HG03342 (cell line): Measurements from ENCODE around the gene P3H1.
"Not testable (repeated sequence)": the region's sequence is repeated elsewhere in the genome, so short reads cannot be mapped to it uniquely, and the experiment has no call there.

Source experiments
- ATAC-seq: cut with Tn5 transposase; IDR thresholded peaks from one replicate; pipeline ENCODE4 v1.9.1; 2021; ENCODE audit warnings: mild to moderate bottlenecking, moderate library complexity; ENCODE audit not compliant: unreplicated experiment

Gene P3H1

DNA sequence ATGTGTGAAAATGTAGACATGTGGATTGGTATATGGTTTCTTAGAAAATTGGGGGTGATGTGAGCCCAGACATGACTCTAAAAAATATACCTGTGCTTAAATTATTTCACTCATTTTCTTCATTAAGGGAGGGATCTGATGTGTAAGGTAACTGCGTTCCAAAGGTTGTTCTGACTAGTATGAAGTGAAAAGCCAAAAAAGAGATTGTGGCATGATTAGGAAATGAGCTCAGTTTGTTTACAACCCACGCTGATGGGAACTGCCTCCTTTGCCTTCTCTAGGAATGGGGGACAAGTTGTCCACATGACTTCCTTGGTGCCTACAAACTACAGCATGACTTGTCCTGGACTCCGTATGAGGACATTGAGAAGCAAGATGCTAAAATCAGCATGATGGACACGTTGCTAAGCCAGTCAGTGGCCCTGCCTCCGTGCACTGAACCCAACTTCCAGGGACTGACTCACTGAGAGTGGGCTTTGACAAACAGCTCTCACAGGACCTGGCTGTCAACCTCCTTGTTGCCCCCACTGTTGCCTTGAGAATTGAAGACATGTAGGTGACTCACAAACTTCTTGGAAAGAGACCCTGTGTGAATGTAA, 8.2 kb upstream of the P3H1 start:
- no peak for ATAC-seq

DNA sequence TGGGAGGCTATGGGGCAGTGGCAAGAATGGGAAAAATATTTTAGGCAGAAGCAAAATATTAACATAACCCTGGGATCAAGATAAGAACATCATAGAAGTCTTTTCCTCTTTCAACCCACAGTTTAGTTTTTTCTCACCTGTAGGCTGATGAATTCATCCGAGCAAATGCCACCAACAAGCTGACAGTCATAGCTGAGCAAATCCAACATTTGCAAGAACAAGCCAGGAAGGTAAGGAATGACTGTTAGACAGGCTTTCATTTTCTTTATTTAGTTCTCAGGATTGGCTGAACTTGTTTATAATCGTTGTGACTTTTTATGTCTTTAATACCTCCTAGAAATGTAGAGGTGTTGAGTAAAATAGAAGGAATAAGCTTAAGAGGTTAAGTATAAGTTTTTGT, 6.6 kb upstream of the P3H1 start:
- no peak for ATAC-seq

- ATAC-seq: no peak
Measured at GRCh38 chr1:42769811-42770210, 3.0 kb upstream of the P3H1 start.

DNA sequence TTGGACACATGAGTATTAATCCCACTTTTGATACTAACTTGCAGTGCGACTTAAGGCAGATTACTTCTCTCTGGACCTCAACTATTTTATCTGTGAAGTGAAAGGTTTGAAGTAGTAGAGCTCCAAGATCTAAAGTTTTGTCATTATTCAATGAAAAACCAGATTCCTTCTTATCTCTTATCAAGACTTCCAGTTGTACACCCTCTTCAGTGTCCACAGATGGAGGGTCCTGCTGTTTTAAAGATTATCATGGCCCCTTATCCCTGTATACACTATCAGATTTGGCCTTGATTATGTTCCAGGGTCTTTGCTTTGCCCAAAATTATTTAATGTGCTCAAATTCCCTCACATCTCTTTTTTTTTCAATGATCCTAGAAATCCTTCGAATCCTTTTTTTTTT, 1.3 kb upstream of the P3H1 start:
- no peak for ATAC-seq

GRCh38 chr1:42767510-42768000, 727 bp upstream of the P3H1 start:
- peak; percentile 14 for ATAC-seq

DNA sequence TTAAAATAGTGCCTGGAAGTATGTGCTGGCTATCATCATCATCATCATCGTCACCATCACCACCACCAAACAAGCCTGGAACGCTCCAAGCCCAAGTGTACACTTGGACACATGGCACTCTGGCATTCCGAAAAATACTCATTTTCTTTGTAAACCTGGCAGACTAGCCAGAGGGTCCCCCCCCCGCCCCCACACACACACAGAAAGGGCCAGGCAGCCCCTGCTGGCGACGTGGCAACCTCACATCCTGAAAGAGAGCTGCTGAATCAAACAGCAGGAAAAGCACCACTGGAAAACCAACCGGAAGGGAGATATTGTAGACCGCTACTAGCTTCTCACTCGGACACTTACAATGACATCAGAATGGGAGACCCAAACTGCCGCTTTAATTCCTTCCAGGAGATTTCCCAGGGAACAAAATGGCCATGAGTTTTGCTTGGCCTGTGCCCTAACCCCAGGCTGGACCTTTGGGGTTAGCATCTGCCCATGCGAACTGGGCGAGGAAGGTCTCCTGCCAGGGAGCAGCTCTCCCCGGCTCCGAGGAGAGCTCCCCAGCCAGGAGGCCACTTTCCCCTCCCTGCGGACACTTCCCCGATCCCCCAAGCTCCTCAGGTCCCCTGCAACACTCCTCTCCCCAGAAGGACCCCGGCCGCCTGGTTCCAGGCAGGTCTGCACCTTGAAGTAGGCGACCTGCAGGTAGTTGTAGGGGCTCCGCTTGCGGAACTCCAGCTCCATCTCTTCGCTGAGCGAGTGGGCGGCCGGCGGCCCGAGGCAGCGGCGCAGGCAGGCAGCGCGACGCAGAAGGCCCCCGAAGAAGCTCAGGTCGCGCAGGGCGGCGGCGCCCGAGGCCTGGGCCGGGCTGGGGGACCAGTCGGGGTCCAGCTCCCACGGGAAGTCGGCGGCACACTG, 742 bp downstream of the P3H1 start:
- ATAC-seq: peak; percentile 19

DNA sequence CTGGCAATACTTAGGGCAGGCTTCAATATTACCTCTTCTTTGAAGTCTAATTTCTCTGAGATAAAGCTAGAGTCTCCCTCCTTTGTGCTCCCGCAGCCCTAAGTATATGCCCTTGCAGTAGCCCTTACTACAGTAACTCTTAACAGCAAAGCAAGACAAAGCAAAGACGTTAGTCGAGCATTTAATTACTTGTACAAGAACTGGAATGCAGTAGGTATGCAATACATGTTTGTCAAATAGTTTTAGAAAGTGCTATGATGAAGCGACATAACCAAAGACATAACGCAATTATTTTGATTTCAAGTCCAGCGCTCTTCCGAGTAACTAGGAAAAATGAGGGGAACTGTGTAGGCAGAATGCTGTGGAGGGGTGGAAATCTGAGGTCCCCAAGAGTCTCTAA, 1.6 kb downstream of the P3H1 start:
- no peak for ATAC-seq

- ATAC-seq: no peak
Measured at GRCh38 chr1:42762269-42762668, 4.6 kb downstream of the P3H1 start.

DNA sequence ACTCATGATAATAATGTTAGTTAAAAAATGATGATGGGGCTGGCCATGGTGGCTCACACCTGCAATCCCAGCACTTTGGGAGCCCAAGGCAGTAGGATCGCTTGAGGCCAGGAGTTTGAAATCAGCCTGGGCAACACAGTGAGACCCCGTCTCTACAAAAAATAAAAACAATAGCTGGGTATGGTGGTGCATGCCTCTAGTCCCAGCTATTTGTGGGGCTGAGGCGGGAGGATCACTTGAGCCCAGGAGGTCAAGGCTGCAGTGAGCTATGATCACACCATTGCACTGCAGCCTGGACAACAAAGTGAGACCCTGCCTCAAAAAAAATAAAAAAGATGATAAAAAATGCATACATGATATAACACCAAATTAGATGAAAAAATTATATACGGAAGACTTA, 5.3 kb downstream of the P3H1 start:
- ATAC-seq: no peak

GRCh38 chr1:42759114-42759513, 7.7 kb downstream of the P3H1 start:
- no peak for ATAC-seq

DNA sequence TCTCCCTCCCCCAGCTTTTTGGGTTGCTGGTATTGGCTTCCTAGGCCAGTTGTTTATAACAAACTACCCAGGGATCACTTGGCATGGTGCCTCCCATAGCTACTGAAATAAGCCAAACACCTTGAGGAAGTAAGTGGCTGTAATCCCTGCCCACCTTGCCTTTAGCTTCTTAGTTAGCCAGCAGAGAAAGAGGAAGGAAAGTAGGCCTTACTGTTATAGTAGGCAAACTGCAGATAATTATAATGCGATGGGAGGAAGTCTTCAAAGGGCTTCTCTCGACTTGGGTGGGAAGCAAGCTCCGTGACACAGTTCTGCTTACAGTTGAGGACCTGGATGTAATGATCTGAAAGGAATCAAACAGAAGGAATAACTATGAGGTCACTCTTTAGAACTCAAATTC, 8.2 kb downstream of the P3H1 start:
- ATAC-seq: no peak

GRCh38 chr1:42757892-42758275, 8.9 kb downstream of the P3H1 start:
- no peak for ATAC-seq

DNA sequence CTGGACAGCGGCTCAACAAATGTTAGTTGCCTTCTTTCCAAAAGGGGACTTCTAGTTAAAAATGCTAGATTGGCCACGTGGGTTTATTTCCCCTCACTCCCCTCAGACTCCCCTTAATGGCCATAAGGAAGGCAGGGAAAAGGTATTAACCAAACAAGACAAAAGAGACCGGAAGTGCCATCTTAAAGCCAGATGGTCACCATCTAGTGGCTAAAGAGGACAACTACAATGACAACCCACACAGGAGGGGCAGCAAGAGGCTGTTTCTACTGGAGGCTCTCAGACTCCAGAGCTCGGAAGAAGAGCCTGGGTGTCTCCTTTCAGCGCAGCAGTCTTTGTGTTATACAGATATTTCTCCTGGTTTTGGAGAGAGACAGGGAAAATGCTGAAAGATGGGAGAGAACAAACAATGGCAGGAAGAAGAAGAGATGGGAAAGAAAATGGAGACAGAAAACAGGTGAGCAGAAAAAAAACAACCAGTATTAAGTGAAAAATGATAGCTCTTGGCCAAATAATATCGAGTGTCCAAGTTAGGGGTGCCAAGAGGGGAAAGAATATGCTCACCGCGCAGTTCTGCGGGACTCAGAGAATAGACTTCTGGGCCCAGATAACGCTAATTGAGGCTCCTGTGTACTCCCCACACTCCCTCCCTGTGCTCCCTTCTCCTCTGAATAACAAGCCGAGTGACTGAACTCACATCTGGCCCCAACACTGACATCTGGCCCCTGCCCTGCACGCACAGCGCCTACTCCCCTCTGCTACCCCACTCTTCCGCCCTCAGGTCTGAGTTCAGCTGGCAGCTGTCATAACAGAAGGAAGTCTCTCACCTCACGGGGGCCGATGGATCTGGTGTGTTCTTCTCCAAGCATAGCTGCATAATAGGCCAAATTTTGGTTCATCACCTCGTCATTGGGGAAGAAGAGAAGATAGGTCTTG, 9.6 kb downstream of the P3H1 start:
- ATAC-seq: no peak

DNA sequence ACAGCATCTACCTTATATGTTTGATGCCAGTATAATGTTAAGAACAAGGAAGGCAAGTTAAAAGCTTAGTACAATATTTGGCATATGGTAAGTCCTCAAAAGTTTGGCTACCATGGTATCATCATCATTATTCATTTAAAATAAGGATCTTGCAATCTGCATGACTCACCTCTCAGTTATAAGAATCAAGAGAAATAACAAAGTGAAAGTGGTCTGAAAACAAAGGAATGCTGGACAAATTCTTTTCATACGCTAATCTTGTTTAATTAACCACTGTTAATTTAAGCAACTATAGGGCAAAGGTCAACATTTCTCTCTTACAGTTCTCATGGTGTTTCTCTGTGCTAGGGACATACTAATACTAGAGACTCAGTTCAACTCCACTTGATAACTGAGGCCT, 13.8 kb downstream of the P3H1 start:
- ATAC-seq: no peak

- no peak for ATAC-seq
Measured at GRCh38 chr1:42752284-42752683, 14.5 kb downstream of the P3H1 start.

- not testable (repeated sequence) for ATAC-seq
Measured at GRCh38 chr1:42751511-42752070, 15.2 kb downstream of the P3H1 start.

- ATAC-seq: no peak
Measured at GRCh38 chr1:42750041-42750440, 16.8 kb downstream of the P3H1 start.

GRCh38 chr1:42748461-42749410, 18.1 kb downstream of the P3H1 start:
- ATAC-seq: no peak

- no peak for ATAC-seq
Measured at GRCh38 chr1:42748021-42748420, 18.8 kb downstream of the P3H1 start.

- ATAC-seq: no peak
Measured at GRCh38 chr1:42747125-42747524, 19.7 kb downstream of the P3H1 start.
